ENCODE measurements around the gene NOD2. TPM values are rescaled to one million over a fixed set of nuclear protein-coding genes. Genes with fewer than 3 reads are reported as not detected.
A peak's percentile ranks its signal among the peaks of the same experiment; 100 is the strongest.

The NOD2 gene
- 0.52 TPM for total RNA-seq
- long read RNA-seq, result 0 reads

DNA sequence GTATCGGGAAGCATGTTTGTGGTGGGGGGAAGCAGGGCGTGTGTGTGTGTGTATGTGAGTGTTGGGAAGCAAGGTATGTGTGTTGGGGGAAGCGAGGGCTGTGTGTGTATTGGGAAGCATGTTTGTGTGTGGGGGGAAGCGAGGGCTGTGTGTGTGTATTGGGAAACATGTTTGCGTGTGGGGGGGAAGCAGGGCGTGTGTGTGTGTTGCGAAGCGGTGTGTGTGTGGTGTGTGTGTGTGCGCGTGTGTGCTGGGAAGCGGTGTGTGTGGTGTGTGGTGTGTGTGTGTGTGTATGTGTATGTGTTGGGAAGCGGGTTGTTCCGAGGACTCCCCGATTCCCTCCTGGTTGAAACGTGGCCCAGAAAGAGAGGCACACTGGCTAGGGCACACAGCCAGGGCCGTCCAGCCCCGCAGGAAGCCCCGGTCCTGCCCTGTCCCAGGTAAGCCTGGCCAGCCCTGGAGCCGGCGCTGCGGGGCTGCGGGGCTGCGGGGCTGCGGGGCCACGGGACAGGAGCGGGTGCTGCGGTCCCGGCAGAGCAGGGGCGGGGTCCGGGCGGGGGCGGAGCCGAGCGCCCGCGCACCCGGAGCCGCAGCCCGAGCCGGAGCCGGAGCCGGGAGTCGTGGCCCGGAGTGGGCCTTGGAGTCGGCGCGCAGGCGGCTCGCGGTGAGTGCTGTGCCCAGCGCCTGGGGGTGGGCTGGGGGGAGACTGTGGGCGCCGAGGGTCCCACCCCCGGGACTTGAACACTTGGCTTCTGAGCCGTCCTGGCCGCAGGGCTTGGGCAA, at the start of gene NOD2:
Gene NOD2, plus strand, starts transcription at position 608 of the 783 bp plus-strand sequence. CDS start 5,890 bp downstream, outside the sequence.
- no peak for DNase-seq
- no peaks in the 10 kb centered on the region for H3K9me3 ChIP-seq (replicated peaks)
- H3K27me3 ChIP-seq (ENCODE audit: low read depth), result peaks cover 7% of the 10 kb centered on the region
- peaks cover 38% of the 10 kb centered on the region for H3K4me1 ChIP-seq
- no peak within 1 kb of the TSS for H3K27ac ChIP-seq (replicated peaks)
- intact Hi-C loops (cut with micrococcal nuclease), result no loop called here
- H3K4me3 ChIP-seq, result peak within 1 kb of the TSS; percentile 62
- TF ChIP-seq, protein P1, sequence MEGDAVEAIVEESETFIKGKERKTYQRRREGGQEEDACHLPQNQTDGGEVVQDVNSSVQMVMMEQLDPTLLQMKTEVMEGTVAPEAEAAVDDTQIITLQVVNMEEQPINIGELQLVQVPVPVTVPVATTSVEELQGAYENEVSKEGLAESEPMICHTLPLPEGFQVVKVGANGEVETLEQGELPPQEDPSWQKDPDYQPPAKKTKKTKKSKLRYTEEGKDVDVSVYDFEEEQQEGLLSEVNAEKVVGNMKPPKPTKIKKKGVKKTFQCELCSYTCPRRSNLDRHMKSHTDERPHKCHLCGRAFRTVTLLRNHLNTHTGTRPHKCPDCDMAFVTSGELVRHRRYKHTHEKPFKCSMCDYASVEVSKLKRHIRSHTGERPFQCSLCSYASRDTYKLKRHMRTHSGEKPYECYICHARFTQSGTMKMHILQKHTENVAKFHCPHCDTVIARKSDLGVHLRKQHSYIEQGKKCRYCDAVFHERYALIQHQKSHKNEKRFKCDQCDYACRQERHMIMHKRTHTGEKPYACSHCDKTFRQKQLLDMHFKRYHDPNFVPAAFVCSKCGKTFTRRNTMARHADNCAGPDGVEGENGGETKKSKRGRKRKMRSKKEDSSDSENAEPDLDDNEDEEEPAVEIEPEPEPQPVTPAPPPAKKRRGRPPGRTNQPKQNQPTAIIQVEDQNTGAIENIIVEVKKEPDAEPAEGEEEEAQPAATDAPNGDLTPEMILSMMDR (IDR thresholded peaks at IDR 0.05; ENCODE audit: borderline replicate concordance), result no peak
- no peaks in the 10 kb centered on the region for H3K36me3 ChIP-seq

DNA sequence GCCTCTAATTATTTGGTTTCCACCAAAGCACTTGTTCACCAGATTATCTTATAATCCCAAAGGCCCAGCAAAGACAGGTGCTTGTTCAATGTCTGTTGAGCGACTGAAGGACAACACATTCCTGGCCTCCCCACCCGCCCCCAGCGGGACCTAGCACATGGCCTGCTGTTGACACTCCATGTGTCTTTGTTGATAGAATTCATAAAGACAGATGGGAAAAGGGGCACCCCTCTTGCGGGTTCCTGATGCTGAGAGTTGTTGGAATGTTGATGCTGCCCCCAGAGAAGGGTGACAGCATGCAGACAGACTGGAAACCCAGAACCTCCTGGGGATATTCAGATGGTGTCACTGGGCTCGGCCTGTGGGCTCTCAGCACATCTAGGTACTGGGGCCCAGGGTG, 49.2 kb upstream of the NOD2 start:
- H3K4me1 ChIP-seq, result no peaks in the 10 kb centered on the region
- H3K4me3 ChIP-seq, result no peak overlapping the region
- H3K9me3 ChIP-seq (replicated peaks), result no peaks in the 10 kb centered on the region
- TF ChIP-seq, protein P1 (IDR thresholded peaks at IDR 0.05; ENCODE audit: borderline replicate concordance), result no peak
- H3K27me3 ChIP-seq (ENCODE audit: low read depth), result peaks cover 53% of the 10 kb centered on the region
- no peak for DNase-seq
- H3K27ac ChIP-seq (replicated peaks), result no peak overlapping the region
- intact Hi-C loops (cut with micrococcal nuclease), result no loop called here
- H3K36me3 ChIP-seq, result no peaks in the 10 kb centered on the region

DNA sequence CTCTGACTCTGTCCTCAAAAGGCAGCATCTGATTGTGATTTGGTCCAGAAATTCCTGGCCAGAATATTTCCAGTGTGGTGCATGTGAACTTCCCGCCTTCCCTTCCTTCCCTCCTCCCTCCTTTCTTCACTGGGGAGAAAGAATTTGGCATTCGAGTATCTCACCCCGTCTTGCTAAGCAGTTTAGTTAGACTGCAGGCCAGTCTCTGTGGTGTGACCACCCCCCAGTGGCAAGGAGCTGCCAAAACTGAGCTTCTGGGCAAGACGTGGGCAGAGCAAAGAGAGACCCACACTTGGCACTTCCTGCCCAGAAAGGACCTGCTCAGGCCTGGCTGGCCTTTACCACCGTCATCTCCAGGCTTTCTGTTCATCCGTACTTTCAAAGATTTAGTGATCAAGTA, 48.7 kb upstream of the NOD2 start:
- no peak for DNase-seq
- intact Hi-C loops (cut with micrococcal nuclease), result no loop called here
- no peaks in the 10 kb centered on the region for H3K36me3 ChIP-seq
- no peaks in the 10 kb centered on the region for H3K4me1 ChIP-seq
- H3K27me3 ChIP-seq (ENCODE audit: low read depth), result peaks cover 53% of the 10 kb centered on the region
- TF ChIP-seq, protein P1 (IDR thresholded peaks at IDR 0.05; ENCODE audit: borderline replicate concordance), result peak; percentile 57
- no peak overlapping the region for H3K4me3 ChIP-seq
- H3K27ac ChIP-seq (replicated peaks), result no peak overlapping the region
- no peaks in the 10 kb centered on the region for H3K9me3 ChIP-seq (replicated peaks)

DNA sequence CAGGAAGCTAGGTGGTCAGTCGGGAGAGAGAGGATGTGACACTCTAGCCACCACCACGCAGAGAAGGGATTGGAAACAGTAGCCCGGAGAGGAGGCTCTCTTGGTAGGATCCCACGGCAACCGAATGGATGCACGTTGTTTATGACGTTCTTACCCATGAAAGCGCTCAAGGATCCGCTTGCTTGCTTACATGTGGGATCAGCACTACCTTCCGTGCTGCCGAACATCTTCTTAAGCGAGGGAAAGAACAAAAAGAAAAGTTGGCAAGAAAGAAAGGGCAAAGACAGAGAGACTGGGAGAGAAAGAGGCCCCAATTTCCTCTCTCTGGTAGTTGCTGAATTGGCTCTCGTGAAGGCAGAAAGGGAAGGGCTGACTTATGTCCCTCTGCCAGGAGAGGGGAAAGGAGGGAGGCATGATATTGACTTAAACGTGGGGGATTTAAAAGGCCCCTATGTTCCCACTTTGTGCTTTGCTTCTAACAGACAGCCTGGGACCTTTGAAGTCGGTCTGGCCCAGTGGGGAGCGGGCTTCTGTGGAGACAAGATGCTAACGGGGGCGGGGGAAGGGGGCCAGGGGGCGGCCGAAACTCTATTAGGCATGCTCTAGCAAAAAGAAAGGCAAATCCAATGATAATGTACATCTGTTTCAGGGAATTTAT, 47.7 kb upstream of the NOD2 start:
- DNase-seq, result no peak
- Histone ChIP-seq H3K4me1 (no peaks in the 10 kb centered on the region), H3K9me3 (replicated peaks) (no peaks in the 10 kb centered on the region), H3K27ac (replicated peaks) (no peak overlapping the region), H3K4me3 (no peak overlapping the region), H3K27me3 (ENCODE audit: low read depth) (peaks cover 52% of the 10 kb centered on the region), H3K36me3 (no peaks in the 10 kb centered on the region)
- intact Hi-C loops (cut with micrococcal nuclease), result no loop called here
- TF ChIP-seq, protein P1 (IDR thresholded peaks at IDR 0.05; ENCODE audit: borderline replicate concordance), result no peak

DNA sequence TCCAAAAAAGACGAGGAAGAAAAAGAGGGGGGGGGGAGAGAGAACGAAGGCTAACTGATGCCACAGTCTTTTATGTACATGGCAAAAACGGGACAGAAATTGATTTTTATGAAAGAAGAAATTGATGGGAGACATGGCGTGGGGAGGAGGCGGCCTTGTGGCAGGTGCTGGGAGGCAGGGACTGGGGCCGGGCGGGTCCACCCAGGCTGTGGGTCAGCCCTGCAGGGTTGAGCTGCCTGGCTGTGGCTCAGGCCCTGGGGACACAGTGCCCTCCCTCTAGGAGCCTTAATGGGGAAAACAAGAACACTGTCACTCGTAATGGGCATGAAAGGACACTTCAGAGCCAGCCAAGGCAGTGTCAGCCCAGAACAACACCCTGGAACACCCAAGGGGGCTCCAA, 47.1 kb upstream of the NOD2 start:
- no peaks in the 10 kb centered on the region for H3K9me3 ChIP-seq (replicated peaks)
- intact Hi-C loops (cut with micrococcal nuclease), result no loop called here
- no peak for DNase-seq

More for the DNA sequence above, 47.1 kb upstream of the NOD2 start:
- TF ChIP-seq, protein P1 (IDR thresholded peaks at IDR 0.05; ENCODE audit: borderline replicate concordance), result no peak
- Histone ChIP-seq H3K4me3 (no peak overlapping the region), H3K36me3 (no peaks in the 10 kb centered on the region), H3K4me1 (no peaks in the 10 kb centered on the region), H3K27ac (replicated peaks) (no peak overlapping the region), H3K27me3 (ENCODE audit: low read depth) (peaks cover 47% of the 10 kb centered on the region)
